GM12874 (cell line): ENCODE data around the gene WARS2.

Source experiments
- CTCF ChIP-seq: IDR thresholded peaks from 2 replicates; pipeline ENCODE4 v1.5.1; 2011; ENCODE audit warnings: low read depth, mild to moderate bottlenecking, control low read depth, low read length, moderate library complexity; ENCODE audit not compliant: insufficient read depth

The WARS2 gene

GRCh38 chr1:119040489-119040888 is 100.0 kb downstream of the WARS2 start:
- no peak for TF ChIP-seq CTCF

GRCh38 chr1:119038363-119038762 is 102.1 kb downstream of the WARS2 start:
- TF ChIP-seq CTCF = no peak

GRCh38 chr1:119034359-119034758 is 106.1 kb downstream of the WARS2 start:
- no peak for TF ChIP-seq CTCF

GRCh38 chr1:119032986-119033385 is 107.5 kb downstream of the WARS2 start:
- TF ChIP-seq CTCF = no peak

GRCh38 chr1:119027759-119028158 is 112.7 kb downstream of the WARS2 start:
- no peak for TF ChIP-seq CTCF

- no peak for TF ChIP-seq CTCF
These were observed 113.5 kb downstream of the WARS2 start for GRCh38 chr1:119026956-119027355.

GRCh38 chr1:119015547-119015946 is 124.9 kb downstream of the WARS2 start:
- TF ChIP-seq CTCF = no peak

- no peak for TF ChIP-seq CTCF
These were observed 128.1 kb downstream of the WARS2 start for GRCh38 chr1:119012383-119012782.
